CD4-positive, alpha-beta T cell treated with Interleukin-6 for 4 hours (primary cell): Measurements from ENCODE around the gene PCDHGA4.
A peak's percentile ranks its signal among the peaks of the same experiment; 100 is the strongest.
"Not testable (repeated sequence)": the region's sequence is repeated elsewhere in the genome, so short reads cannot be mapped to it uniquely, and the experiment has no call there.

Experiments used
- DNase-seq: peaks from one replicate; pipeline ENCODE4 v3.0.0-alpha.2; 2020; ENCODE audit warnings: mixed read lengths

PCDHGA4 gene

GRCh38 chr5:141384471-141385267, 29.8 kb downstream of the PCDHGA4 start:
- no peak for DNase-seq

- DNase-seq, result peak; percentile 38
Observed at GRCh38 chr5:141387557-141388311, 32.9 kb downstream of the PCDHGA4 start, which contains the start of gene PCDHGB4. PCDHGB4 (plus strand) TSS chr5:141387698; CDS start chr5:141387885, 187 bp downstream.

GRCh38 chr5:141388661-141389060, 33.8 kb downstream of the PCDHGA4 start:
- no peak for DNase-seq

- DNase-seq, result no peak
Observed at GRCh38 chr5:141389153-141390042, 34.6 kb downstream of the PCDHGA4 start.

GRCh38 chr5:141392429-141393198, 37.8 kb downstream of the PCDHGA4 start, which contains the start of gene PCDHGA8:
PCDHGA8 (plus strand) TSS chr5:141392633; CDS start chr5:141392814, 181 bp downstream.
- DNase-seq, result no peak

- no peak for DNase-seq
Observed at GRCh38 chr5:141393267-141393666, 38.4 kb downstream of the PCDHGA4 start.

GRCh38 chr5:141394401-141395187, 39.8 kb downstream of the PCDHGA4 start:
- DNase-seq, result not testable (repeated sequence)

GRCh38 chr5:141397756-141398551, 43.1 kb downstream of the PCDHGA4 start, which contains the start of gene PCDHGB5:
PCDHGB5 (plus strand) TSS chr5:141397947; CDS start chr5:141398128, 181 bp downstream.
- peak; percentile 46 for DNase-seq

GRCh38 chr5:141398608-141399007, 43.8 kb downstream of the PCDHGA4 start:
- no peak for DNase-seq

- no peak for DNase-seq
Observed at GRCh38 chr5:141399555-141400258, 44.9 kb downstream of the PCDHGA4 start.

GRCh38 chr5:141402553-141403243, 47.9 kb downstream of the PCDHGA4 start, which contains the start of gene PCDHGA9:
PCDHGA9 (plus strand) TSS chr5:141402778; CDS start chr5:141402953, 175 bp downstream.
- DNase-seq, result no peak

- DNase-seq, result no peak
Observed at GRCh38 chr5:141403387-141403786, 48.6 kb downstream of the PCDHGA4 start.
